Common myeloid progenitor, CD34-positive (primary cell): ENCODE measurements around the gene JMY.

Experiments used
- CTCF ChIA-PET: fragments of 350-600 bp; sonication (Branson Sonifier 250); formaldehyde crosslinking; loops from one replicate; lab custom pipeline; 2021; ENCODE audit warnings: antibody characterized with exemption; lab: Charles Lee
- POLR2A ChIA-PET: fragments of 350-600 bp; sonication (Branson Sonifier 250); formaldehyde crosslinking; loops from one replicate; lab custom pipeline; 2021; ENCODE audit warnings: antibody characterized with exemption; lab: Charles Lee
- DNase-seq, 3 donors: peaks; one replicate each; pipeline versions ENCODE4 v3.0.0 to v3.0.0-alpha.2; 2013
- H3K27ac ChIP-seq, 2 experiments: 1 replicate in 1 of 2; 2 replicates in 1 of 2; pipeline ENCODE4 v1.7.0; 2013; ENCODE audit warnings: inconsistent platforms in 2 of 2, low read length in 2 of 2, mild to moderate bottlenecking in 2 of 2, low read depth in 1 of 2, moderate library complexity in 1 of 2; ENCODE audit not compliant: severe bottlenecking in 2 of 2, insufficient read depth in 1 of 2, poor library complexity in 1 of 2
- H3K27me3 ChIP-seq, 5 experiments: replicated peaks in 2 of 5; 1 replicate in 3 of 5; 2 replicates in 2 of 5; pipeline versions ENCODE4 v1.6.1 to v1.7.0; 2013; ENCODE audit warnings: low read length in 4 of 5, mild to moderate bottlenecking in 2 of 5, moderate library complexity in 2 of 5, inconsistent platforms in 1 of 5; ENCODE audit not compliant: insufficient read depth in 5 of 5, control insufficient read depth in 4 of 5
- H3K36me3 ChIP-seq, 4 experiments: 1 replicate in 2 of 4; 2 replicates in 2 of 4; pipeline versions ENCODE4 v1.6.1 to v1.7.0; 2013; ENCODE audit warnings: low read length in 3 of 4, control low read depth in 1 of 4, mild to moderate bottlenecking in 1 of 4; ENCODE audit not compliant: control insufficient read depth in 4 of 4, insufficient read depth in 4 of 4
- H3K4me1 ChIP-seq, 4 experiments: 1 replicate in 3 of 4; 2 replicates in 1 of 4; pipeline versions ENCODE4 v1.6.1 to v1.7.1; 2013; ENCODE audit warnings: low read length in 3 of 4, mild to moderate bottlenecking in 3 of 4, control low read depth in 1 of 4, inconsistent platforms in 1 of 4, moderate library complexity in 1 of 4; ENCODE audit not compliant: control insufficient read depth in 4 of 4, insufficient read depth in 4 of 4; ENCODE audit errors: control extremely low read depth in 1 of 4
- H3K4me3 ChIP-seq, 7 experiments: 1 replicate in 4 of 7; 2 replicates in 3 of 7; pipeline versions ENCODE4 v1.5.1 to v1.7.0; 2013; ENCODE audit warnings: mild to moderate bottlenecking in 7 of 7, low read length in 6 of 7, moderate library complexity in 6 of 7, inconsistent platforms in 2 of 7, low read depth in 2 of 7, control low read depth in 1 of 7; ENCODE audit not compliant: insufficient read depth in 4 of 7, control insufficient read depth in 1 of 7; ENCODE audit errors: extremely low read depth in 1 of 7
- H3K9me3 ChIP-seq, 5 experiments: 1 replicate in 4 of 5; 2 replicates in 1 of 5; pipeline versions ENCODE4 v1.6.1 to v1.7.1; 2013; ENCODE audit warnings: low read length in 4 of 5, mild to moderate bottlenecking in 2 of 5, inconsistent platforms in 1 of 5, low read depth in 1 of 5, moderate library complexity in 1 of 5; ENCODE audit not compliant: control insufficient read depth in 4 of 5, insufficient read depth in 2 of 5; ENCODE audit errors: control extremely low read depth in 1 of 5
- WGBS: methylation state at CpG from one replicate; pipeline ENCODE4 v1.1.5; 2013; ENCODE audit not compliant: insufficient coverage; 5-methylcytosine and 5-hydroxymethylcytosine counted together

JMY gene

GRCh38 chr5:79305706-79306105 lies 69.8 kb downstream of the JMY start:
- Histone ChIP-seq H3K9me3 (no peaks in the 10 kb centered on the region), H3K27me3 (no peaks in the 10 kb centered on the region), H3K36me3 (peaks cover 17 to 44% (median 21%) of the 10 kb centered on the region in 4 experiments), H3K27ac (no peak overlapping the region), H3K4me3 (no peak overlapping the region), H3K4me1 (no peaks in the 10 kb centered on the region)
- DNase-seq = no peak
- no CpG with 5 or more reads among the region's 1 CpG for WGBS
- CTCF ChIA-PET = interaction anchor here (1.1 kb wide), 1 partner anchor 11 kb away, joined by 3 read pairs; no protein-coding TSS in a partner anchor
- POLR2A ChIA-PET = no interaction called here

DNA sequence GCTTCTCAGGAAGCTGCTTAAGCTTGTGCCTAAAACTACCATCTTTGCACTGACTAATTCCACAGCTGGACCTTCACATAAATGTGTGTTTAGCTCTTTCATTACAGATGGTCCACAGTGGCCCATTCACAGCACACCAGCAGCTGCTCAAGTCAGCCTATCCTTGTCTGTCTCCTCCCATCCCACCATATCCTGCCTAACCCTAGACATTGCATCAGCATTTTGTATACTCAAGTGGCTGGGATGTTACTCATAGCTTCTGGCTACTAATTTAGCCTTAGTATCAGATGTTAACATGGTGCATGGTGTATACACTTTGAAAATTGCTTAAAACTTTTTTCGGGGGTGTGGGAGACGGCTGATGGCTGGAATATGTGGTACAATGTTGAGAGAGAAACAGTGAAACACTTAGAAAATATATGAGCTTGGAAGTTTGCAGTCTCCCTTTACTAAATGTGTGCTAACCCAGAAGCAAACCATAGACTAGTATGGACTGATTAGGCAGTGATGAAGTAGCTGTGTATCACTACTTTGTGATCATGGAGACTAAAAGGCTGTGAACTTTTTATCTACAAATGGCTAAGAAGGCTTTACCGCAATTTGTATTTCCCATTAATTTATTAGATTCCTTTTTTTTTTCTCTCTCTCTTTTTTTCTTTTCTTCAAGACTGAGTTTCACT lies 83.1 kb downstream of the JMY start:
- CTCF ChIA-PET = interaction anchor here (0.8 to 1.5 kb wide), 3 partner anchors 9 to 23 kb away, joined by 3 to 4 read pairs (median 3); no protein-coding TSS in a partner anchor
- WGBS = 100% methylated on average over 2 of the region's 3 CpGs

GRCh38 chr5:79329453-79329852 lies 93.5 kb downstream of the JMY start:
- WGBS = 93% methylated on average over 4 of the region's 4 CpGs
- ChIA-PET CTCF (no interaction called here), POLR2A (no interaction called here)

More for the DNA sequence above, 83.1 kb downstream of the JMY start:
- peaks cover 5 to 50% (median 19%) of the 10 kb centered on the region in 4 experiments for H3K36me3 ChIP-seq
- H3K4me1 ChIP-seq = no peaks in the 10 kb centered on the region
- DNase-seq = no peak
- no peaks in the 10 kb centered on the region for H3K9me3 ChIP-seq
- POLR2A ChIA-PET = interaction anchor here (0.7 kb wide), 1 partner anchor 437 kb away, joined by 4 read pairs; no protein-coding TSS in a partner anchor
- no peak overlapping the region for H3K27ac ChIP-seq
- H3K4me3 ChIP-seq = no peak overlapping the region
- no peaks in the 10 kb centered on the region for H3K27me3 ChIP-seq

GRCh38 chr5:79330071-79330470 lies 94.1 kb downstream of the JMY start:
- Histone ChIP-seq H3K4me1 (no peaks in the 10 kb centered on the region), H3K27ac (no peak overlapping the region), H3K36me3 (no peaks in the 10 kb centered on the region), H3K27me3 (no peaks in the 10 kb centered on the region), H3K9me3 (no peaks in the 10 kb centered on the region), H3K4me3 (no peak overlapping the region)
- no peak for DNase-seq
- ChIA-PET POLR2A (no interaction called here), CTCF (no interaction called here)
- WGBS = 90% methylated on average over 5 of the region's 5 CpGs

More at GRCh38 chr5:79329453-79329852, 93.5 kb downstream of the JMY start:
- Histone ChIP-seq H3K27me3 (no peaks in the 10 kb centered on the region), H3K4me3 (no peak overlapping the region), H3K9me3 (no peaks in the 10 kb centered on the region), H3K27ac (no peak overlapping the region), H3K4me1 (no peaks in the 10 kb centered on the region), H3K36me3 (no peaks in the 10 kb centered on the region)
- DNase-seq = no peak

- ChIA-PET POLR2A (no interaction called here), CTCF (no interaction called here)
- WGBS = 100% methylated on average over 2 of the region's 10 CpGs
- no peak for DNase-seq
- no peaks in the 10 kb centered on the region for H3K9me3 ChIP-seq
- no peaks in the 10 kb centered on the region for H3K4me1 ChIP-seq
- no peaks in the 10 kb centered on the region for H3K27me3 ChIP-seq
- H3K4me3 ChIP-seq = no peak overlapping the region
- no peaks in the 10 kb centered on the region for H3K36me3 ChIP-seq
- H3K27ac ChIP-seq = no peak overlapping the region
Observed at GRCh38 chr5:79333852-79334557, 98.1 kb downstream of the JMY start.

DNA sequence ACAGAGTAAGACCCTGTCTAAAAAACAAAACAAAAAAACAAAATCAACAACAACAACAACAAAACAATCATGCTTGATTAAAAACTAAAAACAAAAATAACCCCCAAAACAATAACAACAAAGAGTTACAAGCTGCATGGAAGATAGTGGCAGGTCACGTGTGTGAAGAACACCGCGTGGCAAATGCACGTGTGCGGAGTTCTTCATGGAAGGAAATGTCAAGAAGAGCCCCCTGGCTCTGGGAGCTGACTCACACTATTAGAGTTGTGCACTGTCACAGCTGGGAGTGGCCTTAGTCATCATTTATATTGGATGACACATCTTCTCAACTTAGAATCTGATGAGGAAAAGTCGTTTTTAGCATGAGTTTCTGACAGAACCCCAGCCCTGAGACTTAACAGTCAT lies 110.5 kb downstream of the JMY start:
- H3K9me3 ChIP-seq = no peaks in the 10 kb centered on the region
- no peak overlapping the region for H3K4me3 ChIP-seq
- POLR2A ChIA-PET = interaction anchor here (0.6 kb wide), 1 partner anchor 514 kb away, joined by 3 read pairs; no protein-coding TSS in a partner anchor
- peak in 2 of 3 donors; percentile 1 to 4 for DNase-seq
- H3K4me1 ChIP-seq = no peaks in the 10 kb centered on the region
- no peaks in the 10 kb centered on the region for H3K36me3 ChIP-seq
- WGBS = 92% methylated on average over 6 of the region's 6 CpGs
- CTCF ChIA-PET = no interaction called here
- no peak overlapping the region for H3K27ac ChIP-seq
- no peaks in the 10 kb centered on the region for H3K27me3 ChIP-seq

- no peaks in the 10 kb centered on the region for H3K27me3 ChIP-seq
- CTCF ChIA-PET = no interaction called here
Observed at GRCh38 chr5:79349047-79349446, 113.1 kb downstream of the JMY start.

More at GRCh38 chr5:79349047-79349446, 113.1 kb downstream of the JMY start:
- Histone ChIP-seq H3K27ac (no peak overlapping the region), H3K36me3 (no peaks in the 10 kb centered on the region), H3K9me3 (no peaks in the 10 kb centered on the region), H3K4me3 (no peak overlapping the region), H3K4me1 (no peaks in the 10 kb centered on the region)
- 96% methylated on average over 4 of the region's 10 CpGs for WGBS
- POLR2A ChIA-PET = no interaction called here
- DNase-seq = no peak
